H1 (cell line): ENCODE data around the gene WDFY3. TPM values are rescaled to one million over a fixed set of nuclear protein-coding genes. Genes with fewer than 3 reads are reported as not detected.

Experiments used
- CTCF ChIA-PET: fragments of 300-600 bp; sonication (Branson Sonifier 250); formaldehyde crosslinking; loops from one replicate; lab custom pipeline; 2021; ENCODE audit not compliant: partially characterized antibody; lab: Charles Lee
- POLR2A ChIA-PET: fragments of 300-600 bp; sonication (Branson Sonifier 250); formaldehyde crosslinking; loops from one replicate; lab custom pipeline; 2021; ENCODE audit warnings: inconsistent platforms; ENCODE audit not compliant: partially characterized antibody; lab: Charles Lee
- DNase-seq, 2 experiments: peaks; one replicate each; pipeline versions ENCODE4 v3.0.0 to v3.0.0-alpha.2; 2010 to 2022; ENCODE audit warnings: low spot score in 2 of 2, low read depth in 1 of 2, mixed read lengths in 1 of 2
- FAIRE-seq: peaks from 2 replicates; lab custom pipeline; 2011; peaks lifted over from hg19 to GRCh38; lab: Jason Lieb, UNC
- H2AFZ ChIP-seq: 2 replicates; pipeline ENCODE4 v1.8.1; 2012; ENCODE audit warnings: low read length, inconsistent platforms
- H2AK5ac ChIP-seq: 2 replicates; pipeline ENCODE4 v1.6.1; 2013; ENCODE audit warnings: low read depth, low read length
- H2BK120ac ChIP-seq: replicated peaks from 2 replicates; pipeline ENCODE3; 2013; ENCODE audit warnings: low read depth, low read length, inconsistent platforms
- H2BK12ac ChIP-seq: 2 replicates; pipeline ENCODE4 v1.6.1; 2013; ENCODE audit warnings: low read depth, low read length
- H2BK15ac ChIP-seq: 2 replicates; pipeline ENCODE4 v1.6.1; 2013; ENCODE audit warnings: low read length
- H2BK20ac ChIP-seq: 2 replicates; pipeline ENCODE4 v1.6.1; 2013; ENCODE audit warnings: low read length
- H2BK5ac ChIP-seq: 2 replicates; pipeline ENCODE4 v1.6.1; 2013; ENCODE audit warnings: low read depth, low read length
- H3K14ac ChIP-seq: 2 replicates; pipeline ENCODE4 v1.6.1; 2013; ENCODE audit warnings: inconsistent platforms; ENCODE audit not compliant: insufficient read length
- H3K18ac ChIP-seq: 2 replicates; pipeline ENCODE4 v1.6.1; 2013; ENCODE audit warnings: low read length; ENCODE audit errors: extremely low read depth
- H3K23ac ChIP-seq: 2 replicates; pipeline ENCODE4 v1.6.1; 2013; ENCODE audit warnings: inconsistent platforms; ENCODE audit not compliant: insufficient read length
- H3K23me2 ChIP-seq: 2 replicates; pipeline ENCODE4 v1.6.1; 2013; ENCODE audit warnings: low read depth, low read length
- H3K27ac ChIP-seq: 2 replicates; pipeline ENCODE4 v1.6.1; 2011; ENCODE audit warnings: low read depth, low read length, inconsistent platforms
- H3K27me3 ChIP-seq, 4 experiments: replicated peaks in 1 of 4; 1 replicate in 1 of 4; 2 replicates in 3 of 4; pipeline versions ENCODE4 v1.6.1 to v1.8.1; 2011 to 2013; ENCODE audit warnings: low read length in 3 of 4, mild to moderate bottlenecking in 3 of 4, inconsistent platforms in 2 of 4, mixed read lengths in 2 of 4, moderate library complexity in 1 of 4; ENCODE audit not compliant: control insufficient read depth in 3 of 4, insufficient read depth in 3 of 4; ENCODE audit errors: extremely low read depth in 1 of 4
- H3K36me3 ChIP-seq, 4 experiments: 2 replicates each; pipeline versions ENCODE4 v1.6.1 to v1.8.1; 2011 to 2013; ENCODE audit warnings: mild to moderate bottlenecking in 4 of 4, low read length in 3 of 4, moderate library complexity in 2 of 4, control low read depth in 1 of 4, inconsistent platforms in 1 of 4; ENCODE audit not compliant: insufficient read depth in 4 of 4, control insufficient read depth in 2 of 4
- H3K4ac ChIP-seq: replicated peaks from 2 replicates; pipeline ENCODE3; 2013; ENCODE audit warnings: low read length, low read depth, mixed read lengths, inconsistent platforms; ENCODE audit not compliant: insufficient read length
- H3K4me1 ChIP-seq, 4 experiments: replicated peaks in 1 of 4; 1 replicate in 1 of 4; 2 replicates in 3 of 4; pipeline versions ENCODE4 v1.6.1 to v1.8.1; 2011 to 2013; ENCODE audit warnings: low read length in 3 of 4, inconsistent platforms in 2 of 4, mixed read lengths in 1 of 4; ENCODE audit not compliant: insufficient read depth in 4 of 4, control insufficient read depth in 3 of 4
- H3K4me2 ChIP-seq, 2 experiments: 2 replicates each; pipeline versions ENCODE4 v1.6.1 to v1.8.1; 2011 to 2013; ENCODE audit warnings: low read depth in 2 of 2, low read length in 2 of 2, control low read depth in 1 of 2, inconsistent platforms in 1 of 2, mild to moderate bottlenecking in 1 of 2; ENCODE audit not compliant: insufficient read depth in 1 of 2
- H3K4me3 ChIP-seq, 4 experiments: fragments of 200-600, 300-600 bp in 1 of 4; sonication (generic), shearing (Covaris generic), sonication (Bioruptor Twin) in 1 of 4; 2 replicates each; pipeline versions ENCODE4 v1.5.1 to v1.8.1; 2011 to 2016; ENCODE audit warnings: low read length in 4 of 4, low read depth in 3 of 4, control low read depth in 2 of 4, inconsistent platforms in 2 of 4, mild to moderate bottlenecking in 2 of 4, mixed read lengths in 1 of 4, moderate library complexity in 1 of 4; ENCODE audit not compliant: insufficient read depth in 2 of 4; ENCODE audit errors: extremely low read depth in 1 of 4
- H3K56ac ChIP-seq: replicated peaks from 2 replicates; pipeline ENCODE3; 2013; ENCODE audit warnings: low read depth, mild to moderate bottlenecking, mixed read lengths, low read length, inconsistent platforms; ENCODE audit not compliant: insufficient read length
- H3K79me1 ChIP-seq: 2 replicates; pipeline ENCODE4 v1.6.1; 2013; ENCODE audit warnings: low read depth, low read length, control low read depth
- H3K79me2 ChIP-seq, 2 experiments: 2 replicates each; pipeline versions ENCODE4 v1.6.1 to v1.8.1; 2012 to 2013; ENCODE audit warnings: low read length in 2 of 2, mild to moderate bottlenecking in 2 of 2, inconsistent platforms in 1 of 2; ENCODE audit not compliant: insufficient read depth in 2 of 2, control insufficient read depth in 1 of 2
- H3K9ac ChIP-seq, 4 experiments: replicated peaks in 1 of 4; 1 replicate in 1 of 4; 2 replicates in 3 of 4; pipeline versions ENCODE4 v1.6.1 to v1.8.1; 2011 to 2013; ENCODE audit warnings: low read depth in 3 of 4, low read length in 3 of 4, control low read depth in 2 of 4, mild to moderate bottlenecking in 2 of 4, moderate library complexity in 2 of 4, inconsistent platforms in 1 of 4; ENCODE audit errors: extremely low read depth in 1 of 4
- H3K9me3 ChIP-seq, 2 experiments: 2 replicates each; pipeline versions ENCODE4 v1.6.1 to v1.8.1; 2012 to 2013; ENCODE audit warnings: mild to moderate bottlenecking in 2 of 2, moderate library complexity in 2 of 2, control low read depth in 1 of 2, inconsistent platforms in 1 of 2, low read depth in 1 of 2, low read length in 1 of 2, mixed read lengths in 1 of 2; ENCODE audit not compliant: insufficient read depth in 2 of 2
- H4K20me1 ChIP-seq, 2 experiments: replicated peaks in 1 of 2; 2 replicates each; pipeline versions ENCODE3 to v1.8.1; 2011 to 2013; ENCODE audit warnings: inconsistent platforms in 2 of 2, low read length in 2 of 2, mild to moderate bottlenecking in 1 of 2; ENCODE audit not compliant: insufficient read depth in 2 of 2, control insufficient read depth in 1 of 2
- H4K5ac ChIP-seq: 2 replicates; pipeline ENCODE4 v1.6.1; 2013; ENCODE audit warnings: low read length, low read depth, mixed read lengths, inconsistent platforms; ENCODE audit not compliant: insufficient read length
- H4K8ac ChIP-seq: 2 replicates; pipeline ENCODE4 v1.8.0; 2013; ENCODE audit warnings: mild to moderate bottlenecking, moderate library complexity, low read length, inconsistent platforms; ENCODE audit not compliant: insufficient read depth; ENCODE audit errors: extremely low read depth
- H4K91ac ChIP-seq: replicated peaks from 2 replicates; pipeline ENCODE3; 2013; ENCODE audit warnings: low read length, mixed read lengths, inconsistent platforms; ENCODE audit not compliant: insufficient read length
- BACH1 ChIP-seq: IDR thresholded peaks from 2 replicates; pipeline ENCODE4 v1.6.1; 2012; ENCODE audit warnings: low read length, improper control_type of control experiment
- CHD1 ChIP-seq: IDR thresholded peaks from 2 replicates; pipeline ENCODE4 v1.6.1; 2012; ENCODE audit warnings: low read depth, low read length, improper control_type of control experiment
- JUND ChIP-seq: IDR thresholded peaks from 2 replicates; pipeline ENCODE4 v1.6.1; 2011; ENCODE audit warnings: mild to moderate bottlenecking, improper control_type of control experiment, low read length
- MAFK ChIP-seq: IDR thresholded peaks from 2 replicates; pipeline ENCODE4 v1.6.1; 2012; ENCODE audit warnings: low read depth, mild to moderate bottlenecking, improper control_type of control experiment, low read length
- POU5F1 ChIP-seq: IDR thresholded peaks from 2 replicates; pipeline ENCODE4 v1.6.1; 2011; ENCODE audit warnings: low read depth, mild to moderate bottlenecking, low read length, moderate library complexity
- RXRA ChIP-seq: IDR thresholded peaks from 2 replicates; pipeline ENCODE4 v1.6.1; 2011; ENCODE audit warnings: low read depth, mild to moderate bottlenecking, low read length, moderate library complexity; ENCODE audit not compliant: insufficient read depth
- SIN3A ChIP-seq, 2 experiments: IDR thresholded peaks in 1 of 2; conservative IDR thresholded peaks in 1 of 2; 2 replicates each; pipeline ENCODE4 v1.6.1; 2011 to 2012; ENCODE audit warnings: low read length in 2 of 2, improper control_type of control experiment in 1 of 2, low read depth in 1 of 2, mild to moderate bottlenecking in 1 of 2
- SP1 ChIP-seq: IDR thresholded peaks from 2 replicates; pipeline ENCODE4 v1.6.1; 2011; ENCODE audit warnings: low read depth, low read length
- TBP ChIP-seq: IDR thresholded peaks from 2 replicates; pipeline ENCODE4 v1.6.1; 2011; ENCODE audit warnings: low read depth, low read length, improper control_type of control experiment
- TEAD4 ChIP-seq: IDR thresholded peaks from 2 replicates; pipeline ENCODE4 v1.6.1; 2012; ENCODE audit warnings: low read depth, low read length, inconsistent platforms, mixed read lengths
- WGBS, 2 experiments: shearing (Covaris generic) in 1 of 2; methylation state at CpG; one replicate each; pipeline versions ENCODE4 v1.1.6 to v1.1.7; 2013 to 2015; ENCODE audit warnings: low lambda C conversion rate in 2 of 2, mixed read lengths in 2 of 2, inconsistent platforms in 1 of 2, low coverage in 1 of 2, missing lambda C conversion rate in 1 of 2; ENCODE audit not compliant: insufficient replicate concordance in 2 of 2, insufficient coverage in 1 of 2, insufficient read length in 1 of 2; ENCODE audit errors: extremely low coverage in 1 of 2, missing lambda C conversion rate in 1 of 2; 5-methylcytosine and 5-hydroxymethylcytosine counted together
- polyA plus RNA-seq, 7 experiments: library from polyadenylated mRNA; depleted of rRNA in 3 of 7; stranded (reverse) in 5 of 7; unstranded in 2 of 7; fragments of >200 nt in 5 of 7; fragments of 200-250 nt in 2 of 7; gene quantifications; 1 replicate in 5 of 7; 2 replicates in 1 of 7; 4 replicates in 1 of 7; pipeline versions ENCODE4 v1.2.1 to v1.2.3, GENCODE V29; 2011 to 2013; ENCODE audit warnings: missing spikeins in 2 of 7, mixed read lengths in 2 of 7
- total RNA-seq: library from RNA; stranded (reverse); fragmentation: NEBNext Ultra II Directional; extraction: Animal tissue kit (Norgen Biotek cat#: 25700); gene quantifications from 2 replicates; pipeline ENCODE4 v1.2.1, GENCODE V29; 2021
- TF ChIP-seq, protein P1 (sequence below): IDR thresholded peaks from 2 replicates; pipeline ENCODE4 v1.6.1; 2012; ENCODE audit warnings: low read length, inconsistent platforms
- TF ChIP-seq, protein P2 (sequence below): IDR thresholded peaks from 2 replicates; pipeline ENCODE4 v1.6.1; 2011; ENCODE audit warnings: low read depth, mild to moderate bottlenecking, low read length; ENCODE audit not compliant: insufficient read depth
- TF ChIP-seq, protein P3 (sequence below): IDR thresholded peaks from 2 replicates; pipeline ENCODE4 v1.6.1; 2012; ENCODE audit warnings: inconsistent platforms

WDFY3 gene
- total and polyA plus RNA-seq, 2 of the 8 experiments (the other 6 are each of a cell fraction or from before 2014, with no cell fraction given) = 25.6 to 62.4 TPM

DNA sequence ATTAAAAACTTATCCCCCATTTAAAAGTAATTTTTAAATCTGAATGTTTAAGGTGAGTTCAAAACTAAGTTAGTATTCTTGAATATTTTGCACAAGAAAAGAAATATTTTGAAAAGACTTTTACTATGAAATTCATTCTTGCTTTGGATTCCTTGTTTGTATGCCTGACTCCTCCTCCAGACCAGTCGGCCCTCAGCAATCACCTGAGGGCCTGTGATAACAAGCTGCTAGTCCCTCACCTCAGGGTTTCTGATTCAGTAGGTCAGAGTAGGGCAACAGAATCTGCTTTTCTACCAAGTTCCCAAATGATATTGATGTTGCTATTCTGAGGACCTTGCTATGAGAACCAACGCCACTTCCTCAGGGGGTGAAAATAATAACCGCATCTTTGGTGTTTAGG, 228.8 kb downstream of the WDFY3 start:
- Histone ChIP-seq H2BK12ac (no peak overlapping the region), H3K36me3 (peaks cover 3 to 68% (median 18%) of the 10 kb centered on the region in 4 experiments; a peak in 7 of 8 replicates), H2BK5ac (no peak overlapping the region), H4K8ac (no peak overlapping the region), H3K27ac (no peak overlapping the region), H2AFZ (no peak overlapping the region), H2BK15ac (no peak overlapping the region), H3K79me1 (no peaks in the 10 kb centered on the region), H3K4ac (no peak overlapping the region), H3K23ac (no peak overlapping the region), H3K23me2 (no peaks in the 10 kb centered on the region), H3K27me3 (no peaks in the 10 kb centered on the region), H2BK120ac (no peak overlapping the region), H3K14ac (no peak overlapping the region), H3K79me2 (no peaks in the 10 kb centered on the region), H4K5ac (no peak overlapping the region), H3K9me3 (no peaks in the 10 kb centered on the region), H3K9ac (no peak overlapping the region), H3K56ac (no peak overlapping the region), H2AK5ac (no peak overlapping the region), H3K4me1 (no peaks in the 10 kb centered on the region), H2BK20ac (no peak overlapping the region), H4K20me1 (no peaks in the 10 kb centered on the region), H3K18ac (no peak overlapping the region), H4K91ac (no peak overlapping the region), H3K4me3 (no peak overlapping the region), H3K4me2 (no peak overlapping the region)
- POLR2A ChIA-PET = no interaction called here
- no peak for DNase-seq
- no peak for FAIRE-seq
- CTCF ChIA-PET = no interaction called here
- WGBS, 2 experiments = 87% methylated on average over 3 of the region's 3 CpGs; no CpG with 5 or more reads in 1 of the 2 experiments
- TF ChIP-seq MAFK (no peak), SIN3A (conservative IDR thresholded peaks at IDR 0.05 in 1 of 2, IDR thresholded peaks at IDR 0.05 in 1 of 2; ENCODE audit: low read depth in 1 of 2, low read length in 2 of 2) (no peak), TEAD4 (no peak), JUND (no peak), RXRA (no peak), SP1 (no peak), BACH1 (no peak), CHD1 (no peak), TBP (no peak), POU5F1 (no peak)
- TF ChIP-seq, protein P1, sequence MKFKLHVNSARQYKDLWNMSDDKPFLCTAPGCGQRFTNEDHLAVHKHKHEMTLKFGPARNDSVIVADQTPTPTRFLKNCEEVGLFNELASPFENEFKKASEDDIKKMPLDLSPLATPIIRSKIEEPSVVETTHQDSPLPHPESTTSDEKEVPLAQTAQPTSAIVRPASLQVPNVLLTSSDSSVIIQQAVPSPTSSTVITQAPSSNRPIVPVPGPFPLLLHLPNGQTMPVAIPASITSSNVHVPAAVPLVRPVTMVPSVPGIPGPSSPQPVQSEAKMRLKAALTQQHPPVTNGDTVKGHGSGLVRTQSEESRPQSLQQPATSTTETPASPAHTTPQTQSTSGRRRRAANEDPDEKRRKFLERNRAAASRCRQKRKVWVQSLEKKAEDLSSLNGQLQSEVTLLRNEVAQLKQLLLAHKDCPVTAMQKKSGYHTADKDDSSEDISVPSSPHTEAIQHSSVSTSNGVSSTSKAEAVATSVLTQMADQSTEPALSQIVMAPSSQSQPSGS = no peak
- TF ChIP-seq, protein P2, sequence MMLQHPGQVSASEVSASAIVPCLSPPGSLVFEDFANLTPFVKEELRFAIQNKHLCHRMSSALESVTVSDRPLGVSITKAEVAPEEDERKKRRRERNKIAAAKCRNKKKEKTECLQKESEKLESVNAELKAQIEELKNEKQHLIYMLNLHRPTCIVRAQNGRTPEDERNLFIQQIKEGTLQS = no peak
- TF ChIP-seq, protein P3, sequence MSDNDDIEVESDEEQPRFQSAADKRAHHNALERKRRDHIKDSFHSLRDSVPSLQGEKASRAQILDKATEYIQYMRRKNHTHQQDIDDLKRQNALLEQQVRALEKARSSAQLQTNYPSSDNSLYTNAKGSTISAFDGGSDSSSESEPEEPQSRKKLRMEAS = no peak
